GM23248 (cell line): ENCODE measurements around the gene RFTN1. TPM values are rescaled to one million over a fixed set of nuclear protein-coding genes. Genes with fewer than 3 reads are reported as not detected.

Source experiments
- DNase-seq: peaks from one replicate; pipeline ENCODE4 v3.0.0-alpha.2; 2015
- H2AFZ ChIP-seq: fragments of 200-600 bp; sonication (generic); 2 replicates; pipeline ENCODE4 v1.6.1; 2016; ENCODE audit warnings: antibody characterized with exemption
- H3F3A ChIP-seq: fragments of 200-600 bp; sonication (generic); 2 replicates; pipeline ENCODE4 v1.6.1; 2016; ENCODE audit warnings: mild to moderate bottlenecking, antibody characterized with exemption, mixed run types; ENCODE audit not compliant: insufficient read depth
- H3K27ac ChIP-seq: fragments of 200-600 bp; sonication (generic); 2 replicates; pipeline ENCODE4 v1.5.1; 2016; ENCODE audit warnings: mild to moderate bottlenecking
- H3K27me3 ChIP-seq: fragments of 200-600 bp; sonication (generic); replicated peaks from 2 replicates; pipeline ENCODE4 v1.6.1; 2016; ENCODE audit warnings: mild to moderate bottlenecking; ENCODE audit not compliant: insufficient read depth
- H3K36me3 ChIP-seq: fragments of 200-600 bp; sonication (generic); 2 replicates; pipeline ENCODE4 v1.6.1; 2016; ENCODE audit warnings: low read depth, mild to moderate bottlenecking
- H3K4me1 ChIP-seq: fragments of 200-600 bp; sonication (generic); 2 replicates; pipeline ENCODE4 v1.6.1; 2016; ENCODE audit warnings: mild to moderate bottlenecking; ENCODE audit not compliant: insufficient read depth
- H3K4me2 ChIP-seq: fragments of 200-600 bp; sonication (generic); one replicate; pipeline ENCODE4 v1.6.1; 2016; ENCODE audit warnings: mild to moderate bottlenecking; ENCODE audit not compliant: unreplicated experiment
- H3K4me3 ChIP-seq: fragments of 200-600 bp; sonication (generic); 2 replicates; pipeline ENCODE4 v1.5.1; 2016; ENCODE audit warnings: mild to moderate bottlenecking
- H3K79me2 ChIP-seq: fragments of 200-600 bp; sonication (generic); 2 replicates; pipeline ENCODE4 v1.6.1; 2016; ENCODE audit warnings: mild to moderate bottlenecking; ENCODE audit not compliant: insufficient read depth
- H3K9ac ChIP-seq: fragments of 200-600 bp; sonication (generic); 2 replicates; pipeline ENCODE4 v1.6.1; 2016; ENCODE audit warnings: mild to moderate bottlenecking
- H3K9me2 ChIP-seq: fragments of 200-600 bp; sonication (generic); 2 replicates; pipeline ENCODE4 v1.6.1; 2016; ENCODE audit warnings: mixed run types, mild to moderate bottlenecking, moderate library complexity; ENCODE audit not compliant: insufficient read depth
- H3K9me3 ChIP-seq: fragments of 200-600 bp; sonication (generic); one replicate; pipeline ENCODE4 v1.6.1; 2017; ENCODE audit warnings: low read depth
- H4K20me1 ChIP-seq: fragments of 200-600 bp; sonication (generic); 2 replicates; pipeline ENCODE4 v1.6.0; 2016; ENCODE audit not compliant: insufficient read depth
- EZH2 ChIP-seq: fragments of 200-600 bp; sonication (generic); IDR thresholded peaks from 2 replicates; pipeline ENCODE4 v1.6.1; 2018; ENCODE audit warnings: antibody characterized with exemption, mild to moderate bottlenecking; ENCODE audit not compliant: insufficient read depth, poor library complexity, severe bottlenecking
- EZH2phosphoT487 ChIP-seq: fragments of 200-600 bp; sonication (generic); IDR thresholded peaks from 2 replicates; pipeline ENCODE4 v1.6.1; 2018; ENCODE audit warnings: antibody characterized with exemption, moderate library complexity, mild to moderate bottlenecking, low read depth; ENCODE audit not compliant: insufficient read depth
- WGBS, 2 experiments: methylation state at CpG; one replicate each; pipeline ENCODE4 v1.1.6; 2015 to 2017; ENCODE audit warnings: low lambda C conversion rate in 2 of 2, low coverage in 1 of 2; ENCODE audit errors: missing lambda C conversion rate in 2 of 2; 5-methylcytosine and 5-hydroxymethylcytosine counted together
- in situ Hi-C: fragments of 300-500 bp; cut with MboI; formaldehyde crosslinking; loops from 2 replicates; pipeline ENCODE4 v1.15.0; 2020
- polyA plus RNA-seq: library from polyadenylated mRNA; unstranded; fragments of >200 nt; fragmentation: Nextera tagmentation; extraction: Ambion mirVana; gene quantifications from 2 replicates; pipeline ENCODE4 v1.2.1, GENCODE V29; 2016
- total RNA-seq: library from RNA; depleted of rRNA; stranded (reverse); fragments of >200 nt; shearing (Covaris generic); gene quantifications from 2 replicates; pipeline ENCODE4 v1.2.3, GENCODE V29; 2014

RFTN1 gene
- total and polyA plus RNA-seq, 2 experiments from 2014 or later = 43.1 to 77.7 TPM

DNA sequence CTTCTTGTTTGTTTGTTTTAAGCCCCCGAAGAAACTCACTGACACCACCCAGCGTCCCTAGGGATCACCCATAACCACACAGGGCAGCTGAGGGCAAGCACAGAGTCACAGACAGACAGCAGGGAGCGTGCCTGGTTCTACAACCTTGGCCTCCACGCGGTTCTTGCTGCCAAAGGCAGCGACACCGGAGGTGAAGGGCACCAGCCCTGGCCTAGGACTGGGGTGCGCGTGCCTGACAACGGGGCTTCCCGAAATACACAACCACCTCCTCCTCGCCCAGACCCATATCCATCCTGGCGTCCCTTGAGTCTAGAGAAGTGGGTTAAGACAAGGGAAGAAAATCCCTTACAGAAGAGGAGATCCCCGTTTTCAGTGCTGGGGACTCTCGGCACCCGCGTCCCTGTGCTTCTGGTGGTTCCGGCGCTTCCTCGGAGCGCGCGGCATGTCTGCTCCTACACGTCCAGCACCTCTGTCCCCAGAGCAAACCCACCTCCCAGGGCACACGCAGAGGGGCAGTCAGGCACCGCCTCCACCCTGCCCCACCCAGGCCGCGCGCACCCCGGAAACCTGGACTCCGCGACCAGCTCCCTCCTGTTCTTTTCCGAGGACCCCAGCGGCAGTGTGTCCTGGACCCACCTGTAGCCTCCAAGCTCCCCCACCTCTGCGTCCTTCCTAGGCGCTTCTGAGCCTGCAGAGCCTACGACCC is 911 bp downstream of the RFTN1 start:
- WGBS, 2 experiments = 1 to 2% methylated on average over 36 to 37 of the region's 37 CpGs
- Histone ChIP-seq H3K9me3 (no peaks in the 10 kb centered on the region), H3K4me3 (peak overlapping the region; percentile 88), H3K36me3 (no peaks in the 10 kb centered on the region), H3K9ac (peak overlapping the region; percentile 76), H3K4me1 (peaks cover 31% of the 10 kb centered on the region), H3F3A (peaks cover 27% of the 10 kb centered on the region), H3K9me2 (no peaks in the 10 kb centered on the region), H3K27me3 (no peaks in the 10 kb centered on the region), H4K20me1 (peaks cover under 1% of the 10 kb centered on the region; the same call in 1 of the 2 replicates), H3K27ac (peak overlapping the region; percentile 74), H3K79me2 (peaks cover 46% of the 10 kb centered on the region), H2AFZ (peak overlapping the region; percentile 92), H3K4me2 (peak overlapping the region; percentile 78)
- TF ChIP-seq EZH2 (no peak), EZH2phosphoT487 (0 out of 2 replicates have a peak, but pooled peaks have one; percentile 5)
- in situ Hi-C loops = loop anchor here (10.0 kb wide), 1 partner anchor 208 kb away; no protein-coding TSS in a partner anchor
- DNase-seq = peak; percentile 76

DNA sequence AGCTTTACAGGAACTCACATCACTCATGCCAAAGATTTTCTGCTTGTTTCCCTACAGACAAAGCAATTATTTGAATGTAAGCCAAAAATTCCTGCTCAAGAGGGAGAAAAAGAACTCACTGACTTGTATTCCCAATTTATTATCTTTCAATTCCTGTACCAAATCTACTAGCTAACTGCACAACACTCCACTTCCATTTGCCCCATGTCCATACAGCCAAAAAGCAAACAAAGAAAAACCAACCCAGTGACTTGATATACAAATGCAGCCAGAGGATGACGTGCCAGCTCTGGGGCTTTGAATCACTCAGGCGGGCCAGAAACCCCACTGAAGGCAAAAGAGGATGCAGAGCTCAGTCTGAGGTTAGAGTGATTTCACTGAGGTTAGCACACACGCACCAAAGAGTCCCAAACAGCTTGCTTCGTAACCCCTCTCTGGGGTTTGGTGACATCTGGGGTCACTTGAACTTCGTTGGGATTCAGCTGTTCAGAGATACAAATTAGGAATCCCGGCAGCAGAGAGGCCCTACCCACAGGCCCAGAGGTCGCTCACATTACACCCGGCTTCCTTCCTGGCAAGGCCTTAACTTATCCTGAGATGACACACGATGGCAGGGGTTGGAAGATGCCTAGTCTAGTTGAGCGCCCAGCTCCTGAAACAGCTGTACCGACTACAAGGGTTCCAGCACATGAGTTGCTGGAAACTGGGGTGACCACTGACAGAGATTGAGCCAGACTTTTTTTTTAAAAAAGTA is 1.6 kb downstream of the RFTN1 start:
- peaks cover 53% of the 10 kb centered on the region for H3K79me2 ChIP-seq
- DNase-seq = peak; percentile 95
- no peaks in the 10 kb centered on the region for H3K27me3 ChIP-seq

DNA sequence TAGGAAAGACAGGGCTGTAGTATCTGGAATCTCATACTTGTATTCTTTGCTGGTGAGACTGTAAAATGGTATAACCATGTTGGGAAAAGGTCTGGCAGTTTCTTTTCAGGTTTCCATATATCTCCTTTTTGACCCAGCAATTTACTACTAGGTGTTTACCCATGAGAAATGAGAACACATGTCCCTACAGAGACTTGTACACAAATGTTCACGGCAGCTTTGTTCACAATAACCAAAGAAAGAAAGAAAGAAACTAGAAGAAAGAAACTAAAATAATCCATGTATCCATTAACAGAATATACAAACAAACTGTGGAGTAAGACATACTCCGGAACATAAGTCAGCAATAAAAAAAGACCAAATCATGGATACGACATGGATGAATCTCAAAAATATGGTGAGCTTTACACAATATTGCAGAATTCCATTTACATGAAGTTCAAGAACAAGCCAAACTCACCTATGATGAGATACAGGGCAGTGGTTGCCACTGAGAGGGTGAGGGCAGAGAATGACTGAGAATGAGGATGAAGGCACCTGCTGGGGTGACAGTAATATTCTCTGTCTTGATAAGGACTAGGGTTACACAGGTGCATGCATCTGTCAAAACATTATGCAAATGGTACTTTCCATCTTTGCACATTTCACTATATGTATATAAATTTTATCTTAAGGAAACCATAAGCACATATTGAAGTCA is 2.7 kb downstream of the RFTN1 start:
- WGBS, 2 experiments = 88 to 94% methylated on average over 3 of the region's 3 CpGs
- peaks cover 25% of the 10 kb centered on the region for H3K4me1 ChIP-seq
- H3K9me3 ChIP-seq = no peaks in the 10 kb centered on the region
- H3K4me3 ChIP-seq = peak overlapping the region; percentile 88
- peaks cover 8% of the 10 kb centered on the region for H4K20me1 ChIP-seq
- no peak overlapping the region for H2AFZ ChIP-seq
- H3K27ac ChIP-seq = peak overlapping the region; percentile 74
- TF ChIP-seq EZH2 = no peak
- TF ChIP-seq EZH2phosphoT487 = no peak
- peaks cover 64% of the 10 kb centered on the region for H3K79me2 ChIP-seq
- H3K9ac ChIP-seq = peak overlapping the region; percentile 76; the same call in 1 of the 2 replicates
- H3K27me3 ChIP-seq = no peaks in the 10 kb centered on the region
- no peaks in the 10 kb centered on the region for H3K9me2 ChIP-seq
- in situ Hi-C loops = loop anchor here (10.0 kb wide), 1 partner anchor 206 kb away; no protein-coding TSS in a partner anchor
- H3K36me3 ChIP-seq = no peaks in the 10 kb centered on the region
- DNase-seq = no peak
- peak overlapping the region; percentile 78 for H3K4me2 ChIP-seq
- H3F3A ChIP-seq = peaks cover 27% of the 10 kb centered on the region

More for the DNA sequence above, 1.6 kb downstream of the RFTN1 start:
- peaks cover 29% of the 10 kb centered on the region for H3K4me1 ChIP-seq
- peaks cover 8% of the 10 kb centered on the region for H4K20me1 ChIP-seq
- H3K9ac ChIP-seq = peak overlapping the region; percentile 76
- H3K36me3 ChIP-seq = no peaks in the 10 kb centered on the region
- in situ Hi-C loops = loop anchor here (10.0 kb wide), 1 partner anchor 207 kb away; no protein-coding TSS in a partner anchor
- no peaks in the 10 kb centered on the region for H3K9me2 ChIP-seq
- peak overlapping the region; percentile 78 for H3K4me2 ChIP-seq
- WGBS, 2 experiments = 1 to 3% methylated on average over 11 of the region's 11 CpGs
- H3F3A ChIP-seq = peaks cover 27% of the 10 kb centered on the region
- H2AFZ ChIP-seq = peak overlapping the region; percentile 92
- TF ChIP-seq EZH2phosphoT487 (0 out of 2 replicates have a peak, but pooled peaks have one; percentile 39), EZH2 (no peak)
- H3K27ac ChIP-seq = peak overlapping the region; percentile 74
- H3K9me3 ChIP-seq = no peaks in the 10 kb centered on the region
- H3K4me3 ChIP-seq = peak overlapping the region; percentile 88
